KMS-11 (cell line): ENCODE measurements around the gene TMEM185B.

Source experiments
- H2AFZ ChIP-seq: fragments of 200-600 bp; sonication (generic); 2 replicates; pipeline ENCODE4 v1.6.1; 2016; ENCODE audit warnings: antibody characterized with exemption, mixed run types, low read depth
- H3K27ac ChIP-seq: fragments of 200-600 bp; sonication (generic); 2 replicates; pipeline ENCODE4 v1.6.1; 2016; ENCODE audit warnings: mild to moderate bottlenecking, mixed run types
- H3K27me3 ChIP-seq: fragments of 200-600 bp; sonication (generic); 2 replicates; pipeline ENCODE4 v1.6.1; 2017; ENCODE audit warnings: mild to moderate bottlenecking, low read depth, mixed run types, moderate library complexity; ENCODE audit not compliant: insufficient read depth
- H3K36me3 ChIP-seq: fragments of 200-600 bp; sonication (generic); 2 replicates; pipeline ENCODE4 v1.6.1; 2017; ENCODE audit warnings: mild to moderate bottlenecking, mixed run types; ENCODE audit not compliant: insufficient read depth
- H3K4me1 ChIP-seq: fragments of 200-600 bp; sonication (generic); 2 replicates; pipeline ENCODE4 v1.6.1; 2016; ENCODE audit warnings: mild to moderate bottlenecking, low read depth, mixed run types; ENCODE audit not compliant: poor library complexity, severe bottlenecking
- H3K4me2 ChIP-seq: fragments of 200-600 bp; sonication (generic); 2 replicates; pipeline ENCODE4 v1.7.0; 2016; ENCODE audit warnings: mild to moderate bottlenecking, mixed run types
- H3K4me3 ChIP-seq: fragments of 200-600 bp; sonication (generic); IDR thresholded peaks from 2 replicates; pipeline ENCODE4 v1.6.1; 2017; ENCODE audit warnings: low read depth, low read length, mixed read lengths; ENCODE audit not compliant: insufficient read depth
- H3K79me2 ChIP-seq: fragments of 200-600 bp; sonication (generic); 2 replicates; pipeline ENCODE4 v1.6.1; 2016; ENCODE audit warnings: low read depth, mixed run types; ENCODE audit not compliant: insufficient read depth
- H3K9ac ChIP-seq: fragments of 200-600 bp; sonication (generic); 2 replicates; pipeline ENCODE4 v1.6.1; 2016; ENCODE audit warnings: mild to moderate bottlenecking, mixed run types
- H4K20me1 ChIP-seq: fragments of 200-600 bp; sonication (generic); 2 replicates; pipeline ENCODE4 v1.6.1; 2016; ENCODE audit warnings: mild to moderate bottlenecking, mixed run types; ENCODE audit not compliant: insufficient read depth
- CTCF ChIP-seq: fragments of 200-600 bp; sonication (generic); conservative IDR thresholded peaks from 2 replicates; pipeline ENCODE4 v1.6.1; 2017; ENCODE audit warnings: low read depth, mild to moderate bottlenecking, antibody characterized with exemption, low read length, moderate library complexity, mixed read lengths

TMEM185B gene

DNA sequence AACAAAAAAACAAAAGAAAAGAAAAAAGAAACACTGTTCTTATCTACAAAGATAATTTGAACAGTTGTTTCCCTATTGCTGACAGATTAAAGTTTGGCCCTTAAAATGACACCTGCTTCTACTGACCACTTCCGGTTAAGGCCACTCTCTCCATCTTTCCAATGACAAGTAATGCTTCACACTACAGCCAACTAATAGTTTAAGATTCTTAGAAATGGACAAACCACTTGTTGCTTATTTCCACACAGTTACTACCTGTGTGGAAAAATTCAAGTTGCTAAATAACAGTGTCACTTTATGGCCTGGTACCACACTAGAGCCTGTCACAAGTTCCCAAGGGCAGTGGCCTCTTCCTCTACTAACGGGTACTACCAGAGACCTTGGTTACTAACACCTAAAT is 2.4 kb downstream of the TMEM185B start:
- Histone ChIP-seq H4K20me1 (no peaks in the 10 kb centered on the region), H2AFZ (no peak overlapping the region), H3K36me3 (no peaks in the 10 kb centered on the region), H3K79me2 (peaks cover 18% of the 10 kb centered on the region), H3K4me1 (peaks cover 26% of the 10 kb centered on the region), H3K27ac (no peak overlapping the region), H3K4me2 (no peak overlapping the region), H3K4me3 (no peak overlapping the region), H3K27me3 (no peaks in the 10 kb centered on the region), H3K9ac (no peak overlapping the region)
- TF ChIP-seq CTCF: no peak

- H2AFZ ChIP-seq: no peak overlapping the region
- H3K4me1 ChIP-seq: peaks cover 26% of the 10 kb centered on the region
- H3K36me3 ChIP-seq: no peaks in the 10 kb centered on the region
- no peak overlapping the region for H3K27ac ChIP-seq
- H4K20me1 ChIP-seq: no peaks in the 10 kb centered on the region
- H3K27me3 ChIP-seq: no peaks in the 10 kb centered on the region
- H3K4me3 ChIP-seq: no peak overlapping the region
- H3K9ac ChIP-seq: no peak overlapping the region
- peaks cover 18% of the 10 kb centered on the region for H3K79me2 ChIP-seq
- TF ChIP-seq CTCF: no peak
- no peak overlapping the region for H3K4me2 ChIP-seq
Observed at GRCh38 chr2:120219766-120220165, 3.4 kb downstream of the TMEM185B start.

DNA sequence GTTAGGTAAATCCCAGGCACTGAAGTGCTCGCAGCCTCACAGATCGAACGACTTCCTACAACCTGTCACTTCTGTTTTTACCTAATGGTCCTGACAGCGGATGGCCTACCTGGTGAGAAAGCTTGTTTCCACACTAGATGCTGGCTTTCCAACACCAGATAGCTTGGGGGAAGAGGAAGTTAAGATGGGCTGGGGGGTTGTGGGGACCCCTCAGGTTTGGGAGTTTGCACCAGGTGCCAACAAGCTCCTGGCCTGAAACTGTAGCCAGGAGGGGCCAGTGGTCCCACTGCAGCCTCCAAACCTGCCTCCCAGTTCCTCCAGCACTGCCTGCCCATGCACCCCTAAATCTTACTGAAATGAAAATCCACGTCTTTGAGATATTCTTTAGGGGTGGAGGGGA is 3.9 kb downstream of the TMEM185B start:
- H3K27ac ChIP-seq: no peak overlapping the region
- no peaks in the 10 kb centered on the region for H4K20me1 ChIP-seq
- H3K9ac ChIP-seq: no peak overlapping the region
- no peak overlapping the region for H3K4me2 ChIP-seq
- no peaks in the 10 kb centered on the region for H3K27me3 ChIP-seq
- TF ChIP-seq CTCF: no peak
- no peak overlapping the region for H3K4me3 ChIP-seq
- no peak overlapping the region for H2AFZ ChIP-seq
- peaks cover 22% of the 10 kb centered on the region for H3K4me1 ChIP-seq
- peaks cover 18% of the 10 kb centered on the region for H3K79me2 ChIP-seq
- no peaks in the 10 kb centered on the region for H3K36me3 ChIP-seq

DNA sequence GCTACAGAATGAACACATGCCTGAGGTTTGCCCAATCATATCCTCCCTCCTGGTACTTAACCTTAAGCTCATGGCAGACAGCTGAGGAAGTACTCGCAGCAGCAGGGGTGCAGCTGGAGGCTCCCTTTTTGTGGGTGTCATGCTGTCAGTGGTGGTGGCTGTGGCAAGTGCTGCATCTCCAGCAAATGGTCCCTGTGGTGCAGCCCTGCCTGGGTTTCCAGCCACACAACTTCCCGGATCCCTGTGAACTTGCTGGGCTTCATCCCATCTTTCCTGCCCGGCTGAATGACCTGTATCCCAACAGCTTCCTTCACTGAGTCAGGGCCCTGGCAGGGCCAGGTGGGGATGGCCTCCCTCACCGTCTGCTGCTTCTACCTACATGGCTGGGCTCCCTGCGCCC is 5.0 kb downstream of the TMEM185B start:
- H3K79me2 ChIP-seq: peaks cover 18% of the 10 kb centered on the region
- H3K9ac ChIP-seq: no peak overlapping the region
- TF ChIP-seq CTCF: no peak

More for the DNA sequence above, 5.0 kb downstream of the TMEM185B start:
- Histone ChIP-seq H3K27me3 (no peaks in the 10 kb centered on the region), H3K4me1 (peaks cover 18% of the 10 kb centered on the region), H3K36me3 (no peaks in the 10 kb centered on the region), H2AFZ (no peak overlapping the region), H3K4me2 (no peak overlapping the region), H4K20me1 (no peaks in the 10 kb centered on the region), H3K4me3 (no peak overlapping the region), H3K27ac (no peak overlapping the region)
